Stimulated activated CD4-positive, alpha-beta T cell treated with anti-CD3 and anti-CD28 coated beads, Interleukin-12 subunit alpha, Interleukin-12 subunit beta, amount 100 ng/mL, for 24 hours (primary cell): Measurements from ENCODE around the gene TMC2.
"Not testable (repeated sequence)": the region's sequence is repeated elsewhere in the genome, so short reads cannot be mapped to it uniquely, and the experiment has no call there.

ENCODE experiments used
- DNase-seq, 2 experiments: peaks; one replicate each; pipeline ENCODE4 v3.0.0-alpha.2; 2020; ENCODE audit warnings: low read depth in 2 of 2

TMC2 gene

GRCh38 chr20:2526218-2526583, 10.2 kb upstream of the TMC2 start:
- DNase-seq, result not testable (repeated sequence)

DNA sequence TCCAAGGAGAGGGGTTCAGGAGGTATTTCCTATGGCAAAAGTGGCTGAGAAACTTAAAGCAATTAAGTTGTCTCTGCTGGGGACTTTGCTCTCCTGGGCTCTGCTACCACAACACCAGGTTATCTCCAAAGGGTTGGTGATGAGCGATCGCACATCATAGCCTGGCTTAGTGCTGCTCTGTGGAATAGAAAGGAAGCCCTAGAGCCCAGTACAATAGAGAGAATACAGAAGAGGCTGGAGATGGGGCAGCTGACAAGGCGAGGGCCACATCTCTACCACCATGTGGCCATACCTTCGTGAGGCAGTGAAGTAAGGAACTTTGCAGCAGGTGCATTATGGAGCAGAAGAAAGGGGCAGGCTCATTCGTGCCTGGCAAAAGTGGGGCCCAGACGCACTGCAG, 8.6 kb upstream of the TMC2 start:
- DNase-seq, result no peak

- no peak for DNase-seq
Observed at GRCh38 chr20:2528671-2529271, 7.6 kb upstream of the TMC2 start.

- DNase-seq, result no peak
Observed at GRCh38 chr20:2533118-2533517, 3.3 kb upstream of the TMC2 start.

DNA sequence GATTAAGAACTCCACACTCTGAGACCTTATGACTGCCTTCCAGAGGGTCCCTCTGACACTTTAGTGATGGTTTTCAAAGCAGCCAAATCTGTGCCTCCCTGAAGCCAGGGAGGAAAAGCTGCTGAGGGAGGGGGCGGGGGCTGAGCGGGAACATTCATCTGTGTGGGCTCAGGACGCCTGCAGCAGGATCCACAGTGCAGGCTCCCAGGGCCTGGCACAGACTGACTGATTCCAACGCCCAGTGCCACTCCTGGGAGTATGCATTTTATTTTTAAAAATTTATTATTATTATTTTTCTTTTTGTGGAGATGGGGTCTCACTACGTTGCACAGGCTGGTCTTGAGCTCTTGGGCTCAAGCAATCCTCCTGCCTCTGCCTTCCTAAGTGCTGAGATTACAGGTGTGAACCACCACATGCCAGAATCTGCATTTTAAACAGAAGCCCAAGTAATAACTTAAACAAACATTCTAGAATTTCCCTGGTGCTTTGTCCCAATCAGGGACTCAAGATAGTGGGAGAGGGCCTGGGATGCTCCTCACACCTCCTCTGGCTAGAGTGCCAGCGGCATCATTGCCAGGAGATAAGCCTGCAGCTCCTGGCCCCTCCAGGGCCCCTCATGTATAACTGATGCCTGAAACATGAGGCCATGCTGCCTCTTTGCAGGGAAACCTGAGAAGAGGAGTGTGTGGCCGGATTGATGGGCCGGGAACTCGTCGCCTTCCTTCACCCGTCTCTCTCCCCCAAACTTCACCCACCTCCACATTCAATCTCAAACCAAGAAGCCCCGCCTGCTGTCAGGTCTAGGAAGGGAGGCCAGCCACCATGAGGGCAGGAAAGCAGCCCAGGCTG, 438 bp upstream of the TMC2 start:
- no peak for DNase-seq

DNA sequence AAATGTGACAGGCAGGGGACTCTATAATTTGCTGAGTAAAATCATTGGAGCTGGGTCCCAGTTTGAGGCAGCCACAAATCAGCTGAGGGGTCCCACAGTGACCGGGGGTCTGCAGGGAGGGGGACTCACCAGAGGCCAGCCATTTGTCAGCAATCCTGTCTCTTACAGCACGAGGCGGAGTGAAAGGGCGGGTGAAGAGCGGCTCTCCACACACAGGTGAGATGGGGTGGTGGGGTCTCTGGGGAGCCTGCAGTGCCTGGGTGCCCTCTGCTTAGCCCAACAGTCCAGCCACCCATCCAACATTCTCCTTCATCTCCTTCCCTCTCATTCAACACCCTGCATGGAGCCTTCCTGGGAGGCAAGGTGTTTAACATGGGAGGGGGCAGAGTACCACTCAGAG, 728 bp downstream of the TMC2 start:
- no peak for DNase-seq

DNA sequence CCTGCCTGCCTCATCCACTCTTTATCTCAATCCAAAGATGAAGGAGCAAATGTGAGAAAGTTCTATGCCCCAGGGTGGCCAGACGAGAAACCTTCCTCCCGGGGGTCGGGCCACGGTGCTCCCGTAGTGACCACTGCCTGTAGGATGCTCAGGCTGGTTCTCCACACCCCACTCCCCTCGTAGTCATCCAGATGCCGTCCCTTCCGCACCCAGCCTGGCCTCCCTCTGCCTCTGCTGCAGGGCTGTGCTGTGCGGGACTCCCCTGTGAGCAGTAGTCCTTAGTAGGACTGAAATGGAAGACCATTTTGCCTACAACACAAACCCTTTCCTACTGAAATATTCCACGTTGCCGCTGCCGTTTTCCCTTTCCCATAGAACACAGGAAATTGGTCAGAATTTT, 2.0 kb downstream of the TMC2 start:
- no peak for DNase-seq

DNA sequence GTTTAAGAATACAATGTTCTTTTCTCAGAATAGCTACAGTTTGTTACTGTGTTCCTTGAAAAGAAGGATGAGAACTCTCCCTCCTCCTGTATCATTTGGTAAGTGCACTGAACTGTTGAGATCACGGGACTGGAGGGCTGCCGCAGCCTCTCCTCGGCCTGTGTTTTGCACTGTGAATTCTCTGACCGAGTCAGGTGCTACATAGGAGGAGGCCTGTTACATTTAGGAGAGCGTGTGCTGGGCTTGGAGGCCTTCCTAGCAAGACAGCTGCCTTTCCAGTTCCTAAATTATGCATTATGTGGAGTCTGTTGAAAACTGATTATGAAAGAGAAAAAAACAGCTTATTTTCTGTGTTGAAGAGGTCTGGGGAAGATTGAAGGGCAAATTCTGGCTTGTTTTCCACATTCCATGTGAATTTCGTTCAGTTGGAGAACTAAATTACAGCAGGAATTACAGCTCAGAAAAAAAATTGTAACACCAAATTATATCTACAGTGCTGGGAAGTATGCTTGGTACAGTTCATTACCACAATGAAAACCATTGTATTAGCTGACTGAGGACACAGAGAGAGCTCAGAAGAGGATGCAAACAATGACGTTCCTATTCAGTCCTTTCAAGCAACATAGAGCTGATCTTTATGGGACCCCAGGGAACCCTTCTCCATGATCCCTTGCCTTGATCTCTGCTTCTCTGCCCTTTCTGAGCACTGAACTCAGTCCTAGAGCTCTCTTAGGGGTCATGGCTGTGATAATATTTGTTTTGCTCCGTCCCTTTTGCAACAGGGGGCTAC, 2.8 kb downstream of the TMC2 start:
- DNase-seq, result no peak

DNA sequence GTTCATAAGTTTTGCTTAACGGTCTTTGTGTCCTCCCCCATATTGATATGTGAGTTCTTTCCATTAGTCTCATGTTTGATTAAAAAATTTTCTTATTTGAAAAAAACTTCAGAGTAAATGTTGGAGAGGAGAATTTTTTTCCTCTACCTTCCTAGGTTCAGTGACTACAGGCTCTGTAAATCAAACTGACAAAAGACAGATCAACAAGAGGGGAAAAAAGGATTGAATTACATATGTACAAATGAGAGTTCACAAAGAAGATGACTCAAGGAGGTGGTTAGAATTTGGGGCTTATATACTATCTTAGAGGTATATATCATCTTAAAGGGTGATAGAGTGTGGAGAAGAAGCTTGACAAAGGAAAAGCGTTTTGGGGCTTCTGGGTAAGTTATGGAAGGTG, 5.6 kb downstream of the TMC2 start:
- no peak for DNase-seq

DNA sequence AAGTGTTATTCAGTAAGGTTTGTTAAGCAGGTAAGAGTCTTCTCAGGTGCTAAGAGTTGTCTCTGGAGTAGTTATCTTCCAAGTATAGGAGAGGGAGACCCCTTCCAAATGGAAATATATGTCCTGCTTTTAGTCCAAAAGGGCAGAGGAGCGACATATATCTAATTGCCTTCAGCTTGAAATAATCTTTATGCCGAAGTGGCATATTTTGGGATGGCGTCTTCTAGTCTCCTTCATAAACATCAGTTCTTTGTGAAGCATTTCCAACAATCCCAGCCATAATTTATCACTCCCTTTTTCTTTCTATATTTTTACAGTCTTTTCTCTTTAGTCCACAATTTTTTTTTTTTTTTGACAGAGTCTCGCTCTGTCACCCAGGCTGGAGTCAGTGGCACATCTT, 6.0 kb downstream of the TMC2 start:
- no peak for DNase-seq

- DNase-seq, result no peak
Observed at GRCh38 chr20:2544211-2544610, 7.8 kb downstream of the TMC2 start.

DNA sequence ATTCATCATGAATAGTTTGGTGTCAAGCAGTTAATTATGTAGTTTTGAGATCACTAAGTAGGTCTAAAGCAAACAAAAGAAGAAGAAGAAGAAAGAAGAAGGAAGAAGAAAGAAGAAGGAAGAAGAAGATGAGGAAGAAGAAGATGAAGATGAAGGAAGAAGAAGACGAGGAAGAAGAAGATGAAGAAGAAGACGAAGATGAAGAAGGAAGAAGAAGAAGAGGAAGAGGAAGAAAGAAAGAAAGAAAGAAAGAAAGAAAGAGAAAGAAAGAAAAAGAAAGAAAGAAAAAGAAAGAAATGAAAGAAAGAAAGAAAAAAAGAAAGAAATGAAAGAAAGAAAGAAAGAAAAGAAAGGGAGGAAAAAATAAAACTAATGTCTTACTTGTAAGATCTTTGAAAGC, 9.2 kb downstream of the TMC2 start:
- no peak for DNase-seq

DNA sequence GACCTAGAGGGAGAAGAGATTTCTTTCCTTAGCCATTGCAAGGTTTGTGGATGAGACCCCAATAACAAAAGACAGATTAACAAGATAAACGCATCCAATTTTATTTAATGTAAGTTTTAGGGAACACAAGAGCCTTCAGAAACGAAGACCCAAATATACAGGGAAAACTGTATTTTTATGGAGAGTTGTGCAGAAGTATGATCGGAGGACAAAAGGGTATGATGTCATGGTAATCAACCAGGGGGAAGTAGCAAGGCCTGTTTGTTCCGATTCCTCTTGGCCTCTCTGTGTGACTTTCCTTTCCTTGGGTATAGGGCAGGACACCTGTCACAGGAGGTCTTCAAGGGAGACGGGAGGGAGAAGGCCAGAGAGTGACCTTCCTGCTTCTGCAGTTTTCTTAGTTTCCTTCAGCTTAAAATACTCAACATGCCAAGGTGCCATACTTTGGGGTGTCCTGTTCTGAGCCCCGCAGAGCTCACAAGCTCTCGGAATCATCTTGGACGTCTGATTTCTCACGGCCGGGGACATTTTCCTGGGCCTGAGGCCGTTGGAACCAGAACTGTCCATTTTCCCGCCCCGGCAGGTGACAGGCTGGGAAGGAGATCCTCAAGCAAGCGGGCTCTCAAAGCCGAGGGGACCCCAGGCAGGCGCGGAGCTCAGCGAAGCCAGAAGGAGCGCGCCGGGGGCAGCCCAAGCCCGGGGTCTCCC, 21.7 kb downstream of the TMC2 start:
- DNase-seq, result no peak

- DNase-seq, result no peak
Observed at GRCh38 chr20:2558581-2559278, 22.4 kb downstream of the TMC2 start.

DNA sequence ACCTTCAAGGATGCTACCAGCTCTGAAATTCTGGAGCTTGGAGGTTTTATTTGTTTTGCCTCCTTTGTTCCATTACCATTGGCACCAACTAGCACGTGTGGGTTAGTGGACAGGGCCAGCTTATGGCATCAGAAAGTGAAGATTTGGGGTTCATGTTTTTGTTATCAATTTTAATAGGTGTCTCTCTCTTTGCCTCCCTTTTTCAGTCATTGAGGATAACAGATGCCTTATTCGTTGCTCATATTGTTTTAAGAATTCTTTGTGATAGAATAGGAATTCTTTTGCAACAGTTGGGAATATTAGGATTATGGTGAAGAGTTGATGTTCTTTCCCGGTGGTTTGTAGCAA, 22.9 kb downstream of the TMC2 start:
- DNase-seq, result no peak

GRCh38 chr20:2559651-2560050, 23.3 kb downstream of the TMC2 start:
- DNase-seq, result no peak

GRCh38 chr20:2563116-2563515, 26.7 kb downstream of the TMC2 start:
- DNase-seq, result no peak

DNA sequence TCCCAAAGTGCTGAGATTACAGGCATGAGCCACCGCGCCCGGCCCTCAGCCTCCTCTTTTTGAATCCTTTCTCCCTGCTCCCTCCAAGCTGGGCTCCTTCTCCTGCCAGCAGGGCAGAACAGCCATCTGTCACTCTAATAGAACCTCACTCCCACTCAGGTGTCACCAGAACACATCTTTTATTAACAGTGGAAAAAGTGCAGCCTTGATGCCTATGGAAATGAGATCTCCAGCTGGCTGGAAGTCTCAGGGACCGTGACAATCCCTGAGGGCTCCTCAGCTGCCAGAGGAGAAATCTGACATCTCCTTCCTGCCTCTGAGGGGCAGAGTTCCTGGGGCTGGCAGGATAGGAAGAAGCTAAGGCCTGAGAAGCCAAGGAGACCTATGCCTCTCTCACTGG, 28.0 kb downstream of the TMC2 start:
- no peak for DNase-seq

GRCh38 chr20:2575682-2576081, 39.3 kb downstream of the TMC2 start:
- no peak for DNase-seq

- no peak for DNase-seq
Observed at GRCh38 chr20:2576317-2576727, 39.9 kb downstream of the TMC2 start.

- DNase-seq, result no peak
Observed at GRCh38 chr20:2578475-2579192, 42.3 kb downstream of the TMC2 start.
